Esophagus squamous epithelium (tissue), 5 donors: Measurements from ENCODE around the gene LDB2. TPM values are rescaled to one million over a fixed set of nuclear protein-coding genes. Genes with fewer than 3 reads are reported as not detected.

Experiments used
- DNase-seq: peaks from one replicate; lab custom pipeline; 2025; lab: John Stamatoyannopoulos, UW
- H3K27ac ChIP-seq, 4 donors: fragments of 200-600 bp; sonication (generic); one replicate each; pipeline ENCODE4 v1.5.1; 2016 to 2019; ENCODE audit warnings: mild to moderate bottlenecking in 1 of 4
- H3K27me3 ChIP-seq, 4 donors: fragments of 200-600 bp; sonication (generic); 1 replicate in 3 of 4; 2 replicates in 1 of 4; pipeline versions ENCODE4 v1.5.1 to v1.6.0; 2017 to 2021; ENCODE audit warnings: antibody characterized with exemption in 1 of 4
- H3K36me3 ChIP-seq, 3 donors: fragments of 200-600 bp; sonication (generic); one replicate each; pipeline ENCODE4 v1.5.1; 2016 to 2019
- H3K4me1 ChIP-seq, 3 donors: fragments of 200-600 bp; sonication (generic); one replicate each; pipeline ENCODE4 v1.5.1; 2017 to 2019
- H3K4me3 ChIP-seq, 4 donors: fragments of 200-600 bp; sonication (generic); 1 replicate in 3 of 4; 2 replicates in 1 of 4; pipeline ENCODE4 v1.5.1; 2016 to 2019; ENCODE audit warnings: mild to moderate bottlenecking in 2 of 4, moderate library complexity in 1 of 4
- H3K9me3 ChIP-seq, 3 donors: fragments of 200-600 bp; sonication (generic); one replicate each; pipeline ENCODE4 v1.5.1; 2016 to 2019
- CTCF ChIP-seq, 6 experiments: fragments of 450-650 bp in 4 of 6; fragments of 200-600 bp in 2 of 6; sonication (generic) in 2 of 6; IDR thresholded peaks; one replicate each; pipeline ENCODE4 v1.5.1; 2016 to 2019; ENCODE audit warnings: antibody characterized with exemption in 6 of 6, mild to moderate bottlenecking in 4 of 6, moderate library complexity in 4 of 6
- POLR2A ChIP-seq, 4 donors: fragments of 450-650 bp; IDR thresholded peaks; one replicate each; pipeline ENCODE4 v1.6.1; 2017; ENCODE audit warnings: antibody characterized with exemption in 4 of 4, mild to moderate bottlenecking in 4 of 4, moderate library complexity in 3 of 4
- WGBS, 2 donors: methylation state at CpG; one replicate each; pipeline ENCODE4 v1.1.5; 2018; 5-methylcytosine and 5-hydroxymethylcytosine counted together
- intact Hi-C: fragments of 100-400 bp; cut with DNase I; formaldehyde crosslinking; loops from one replicate; pipeline ENCODE4 v1.15.0; 2022
- total RNA-seq, 4 donors: library from RNA; depleted of rRNA; stranded (reverse); fragments of >200 nt; gene quantifications; one replicate each; pipeline ENCODE4 v1.1.0, GENCODE V29; 2016
- donor health status: DM: yes; HTN: yes; CAD: no.

Gene LDB2
- total RNA-seq, 4 donors from 2014 or later = 3.0 to 16.0 (median 5.9) TPM

GRCh38 chr4:16801356-16801755 lies 97.1 kb downstream of the LDB2 start:
- no peaks in the 10 kb centered on the region for H3K36me3 ChIP-seq
- 61 to 68% methylated on average over 3 of the region's 3 CpGs for WGBS, 2 donors
- H3K27me3 ChIP-seq = no peaks in the 10 kb centered on the region
- no peaks in the 10 kb centered on the region for H3K9me3 ChIP-seq
- no peak overlapping the region for H3K4me3 ChIP-seq
- TF ChIP-seq CTCF (IDR thresholded peaks at IDR 0.05) (no peak), POLR2A (IDR thresholded peaks at IDR 0.05) (no peak)
- intact Hi-C loops = no loop called here
- no peak for DNase-seq
- no peaks in the 10 kb centered on the region for H3K4me1 ChIP-seq
- H3K27ac ChIP-seq = no peak overlapping the region

GRCh38 chr4:16794816-16795445 lies 103.5 kb downstream of the LDB2 start:
- Histone ChIP-seq H3K4me1 (no peaks in the 10 kb centered on the region), H3K27me3 (no peaks in the 10 kb centered on the region), H3K4me3 (no peak overlapping the region), H3K36me3 (no peaks in the 10 kb centered on the region), H3K9me3 (no peaks in the 10 kb centered on the region), H3K27ac (no peak overlapping the region)
- peak in 5 of 6 experiments; percentile 44 to 72 (median 57) for TF ChIP-seq CTCF (IDR thresholded peaks at IDR 0.05)
- no peak for TF ChIP-seq POLR2A (IDR thresholded peaks at IDR 0.05)
- intact Hi-C loops = no loop called here
- DNase-seq = no peak
- WGBS, 2 donors = 37 to 47% methylated on average over 8 to 9 of the region's 9 CpGs

- no peak overlapping the region for H3K27ac ChIP-seq
- no peak overlapping the region for H3K4me3 ChIP-seq
- intact Hi-C loops = no loop called here
- no peak for DNase-seq
- WGBS, 2 donors = 79 to 93% methylated on average over 2 to 6 of the region's 6 CpGs
- H3K9me3 ChIP-seq = no peaks in the 10 kb centered on the region
- TF ChIP-seq POLR2A (IDR thresholded peaks at IDR 0.05) (no peak), CTCF (IDR thresholded peaks at IDR 0.05) (no peak)
- H3K4me1 ChIP-seq = no peaks in the 10 kb centered on the region
- H3K27me3 ChIP-seq = no peaks in the 10 kb centered on the region
- H3K36me3 ChIP-seq = no peaks in the 10 kb centered on the region
Observed at GRCh38 chr4:16791460-16791859, 107.0 kb downstream of the LDB2 start.

GRCh38 chr4:16790508-16790907 lies 107.9 kb downstream of the LDB2 start:
- whole genome bisulfite sequencing, 2 donors = 61 to 76% methylated on average over 8 of the region's 8 CpGs
- H3K27ac ChIP-seq = no peak overlapping the region

More at GRCh38 chr4:16790508-16790907, 107.9 kb downstream of the LDB2 start:
- TF ChIP-seq POLR2A (IDR thresholded peaks at IDR 0.05) = no peak
- TF ChIP-seq CTCF (IDR thresholded peaks at IDR 0.05) = no peak
- no peaks in the 10 kb centered on the region for H3K36me3 ChIP-seq
- H3K4me3 ChIP-seq = no peak overlapping the region
- H3K9me3 ChIP-seq = no peaks in the 10 kb centered on the region
- H3K4me1 ChIP-seq = no peaks in the 10 kb centered on the region
- intact Hi-C loops = no loop called here
- no peak for DNase-seq
- H3K27me3 ChIP-seq = no peaks in the 10 kb centered on the region
